IPS DF 4.7 (cell line): Measurements from ENCODE around the gene LRIG3.
A peak's percentile ranks its signal among the peaks of the same experiment; 100 is the strongest.

Source experiments
- DNase-seq: peaks from one replicate; pipeline ENCODE4 v3.0.0-alpha.2; 2013; ENCODE audit warnings: low spot score; ENCODE audit errors: extremely low read depth

LRIG3 gene

GRCh38 chr12:58901664-58902063, 18.6 kb downstream of the LRIG3 start:
- no peak for DNase-seq

GRCh38 chr12:58897969-58898368, 22.3 kb downstream of the LRIG3 start:
- DNase-seq = no peak

- DNase-seq = no peak
These were observed 24.0 kb downstream of the LRIG3 start for GRCh38 chr12:58896278-58896677.

- no peak for DNase-seq
These were observed 25.3 kb downstream of the LRIG3 start for GRCh38 chr12:58895053-58895452.

- no peak for DNase-seq
These were observed 26.3 kb downstream of the LRIG3 start for GRCh38 chr12:58894040-58894439.

GRCh38 chr12:58893495-58893894, 26.8 kb downstream of the LRIG3 start:
- no peak for DNase-seq

GRCh38 chr12:58889557-58889956, 30.7 kb downstream of the LRIG3 start:
- no peak for DNase-seq

- no peak for DNase-seq
These were observed 32.0 kb downstream of the LRIG3 start for GRCh38 chr12:58888131-58888783.

GRCh38 chr12:58887068-58887467, 33.2 kb downstream of the LRIG3 start:
- DNase-seq = no peak

- no peak for DNase-seq
These were observed 33.8 kb downstream of the LRIG3 start for GRCh38 chr12:58886474-58886873.

- no peak for DNase-seq
These were observed 35.4 kb downstream of the LRIG3 start for GRCh38 chr12:58884916-58885315.

- no peak for DNase-seq
These were observed 36.5 kb downstream of the LRIG3 start for GRCh38 chr12:58883576-58884334.

GRCh38 chr12:58882826-58883225, 37.5 kb downstream of the LRIG3 start:
- peak; percentile 30 for DNase-seq

- DNase-seq = no peak
These were observed 38.5 kb downstream of the LRIG3 start for GRCh38 chr12:58881816-58882215.

GRCh38 chr12:58880639-58881038, 39.7 kb downstream of the LRIG3 start:
- DNase-seq = no peak

- DNase-seq = no peak
These were observed 43.0 kb downstream of the LRIG3 start for GRCh38 chr12:58877243-58877743.

- DNase-seq = no peak
These were observed 46.8 kb downstream of the LRIG3 start for GRCh38 chr12:58873496-58873895.

- DNase-seq = no peak
These were observed 48.7 kb downstream of the LRIG3 start for GRCh38 chr12:58871556-58871955.

GRCh38 chr12:58870595-58870994, 49.7 kb downstream of the LRIG3 start:
- DNase-seq = no peak

- DNase-seq = no peak
These were observed 59.5 kb downstream of the LRIG3 start for GRCh38 chr12:58860788-58861240.

- DNase-seq = no peak
These were observed 60.1 kb downstream of the LRIG3 start for GRCh38 chr12:58860056-58860787.

GRCh38 chr12:58858030-58858429, 62.3 kb downstream of the LRIG3 start:
- DNase-seq = no peak
